Spinal cord (tissue), 10 donors: Measurements from ENCODE around the gene UTP4. TPM values are rescaled to one million over a fixed set of nuclear protein-coding genes. Genes with fewer than 3 reads are reported as not detected.

Experiments
- DNase-seq, 6 donors: peaks; one replicate each; pipeline versions ENCODE4 v3.0.0 to v3.0.0-alpha.2; 2013 to 2015; ENCODE audit warnings: low spot score in 6 of 6, low read depth in 4 of 6
- H3K27ac ChIP-seq: one replicate; pipeline ENCODE4 v1.5.1; 2013; ENCODE audit warnings: low read depth, low read length, control low read depth
- H3K27me3 ChIP-seq: one replicate; pipeline ENCODE4 v1.6.1; 2013; ENCODE audit warnings: low read length; ENCODE audit not compliant: control insufficient read depth, insufficient read depth
- H3K36me3 ChIP-seq: one replicate; pipeline ENCODE4 v1.6.1; 2013; ENCODE audit warnings: low read length; ENCODE audit not compliant: control insufficient read depth, insufficient read depth
- H3K4me1 ChIP-seq: one replicate; pipeline ENCODE4 v1.6.1; 2013; ENCODE audit warnings: low read length; ENCODE audit not compliant: control insufficient read depth, insufficient read depth
- H3K4me3 ChIP-seq: one replicate; pipeline ENCODE4 v1.5.1; 2013; ENCODE audit warnings: low read depth, low read length, control low read depth
- H3K9me3 ChIP-seq: one replicate; pipeline ENCODE4 v1.6.1; 2013; ENCODE audit warnings: low read length; ENCODE audit not compliant: control insufficient read depth, insufficient read depth
- WGBS: methylation state at CpG from one replicate; pipeline ENCODE4 v1.1.5; 2013; ENCODE audit warnings: missing lambda C conversion rate; ENCODE audit not compliant: insufficient coverage; 5-methylcytosine and 5-hydroxymethylcytosine counted together
- polyA plus RNA-seq, 2 donors: library from polyadenylated mRNA; unstranded; fragments of 120-200 nt; gene quantifications; one replicate each; pipeline ENCODE4 v1.2.1, GENCODE V29; 2013; ENCODE audit not compliant: insufficient read length in 2 of 2
- total RNA-seq, 2 donors: library from RNA; depleted of rRNA in 1 of 2; stranded (reverse); fragments of 120-200 nt in 1 of 2; fragments of >200 nt in 1 of 2; gene quantifications; one replicate each; pipeline versions ENCODE4 v1.2.3 to v1.2.4, GENCODE V29; 2013 to 2014
- donor health status: healthy.

UTP4 gene
- total and polyA plus RNA-seq, 4 donors = 19.1 to 37.7 (median 30.4) TPM

DNA sequence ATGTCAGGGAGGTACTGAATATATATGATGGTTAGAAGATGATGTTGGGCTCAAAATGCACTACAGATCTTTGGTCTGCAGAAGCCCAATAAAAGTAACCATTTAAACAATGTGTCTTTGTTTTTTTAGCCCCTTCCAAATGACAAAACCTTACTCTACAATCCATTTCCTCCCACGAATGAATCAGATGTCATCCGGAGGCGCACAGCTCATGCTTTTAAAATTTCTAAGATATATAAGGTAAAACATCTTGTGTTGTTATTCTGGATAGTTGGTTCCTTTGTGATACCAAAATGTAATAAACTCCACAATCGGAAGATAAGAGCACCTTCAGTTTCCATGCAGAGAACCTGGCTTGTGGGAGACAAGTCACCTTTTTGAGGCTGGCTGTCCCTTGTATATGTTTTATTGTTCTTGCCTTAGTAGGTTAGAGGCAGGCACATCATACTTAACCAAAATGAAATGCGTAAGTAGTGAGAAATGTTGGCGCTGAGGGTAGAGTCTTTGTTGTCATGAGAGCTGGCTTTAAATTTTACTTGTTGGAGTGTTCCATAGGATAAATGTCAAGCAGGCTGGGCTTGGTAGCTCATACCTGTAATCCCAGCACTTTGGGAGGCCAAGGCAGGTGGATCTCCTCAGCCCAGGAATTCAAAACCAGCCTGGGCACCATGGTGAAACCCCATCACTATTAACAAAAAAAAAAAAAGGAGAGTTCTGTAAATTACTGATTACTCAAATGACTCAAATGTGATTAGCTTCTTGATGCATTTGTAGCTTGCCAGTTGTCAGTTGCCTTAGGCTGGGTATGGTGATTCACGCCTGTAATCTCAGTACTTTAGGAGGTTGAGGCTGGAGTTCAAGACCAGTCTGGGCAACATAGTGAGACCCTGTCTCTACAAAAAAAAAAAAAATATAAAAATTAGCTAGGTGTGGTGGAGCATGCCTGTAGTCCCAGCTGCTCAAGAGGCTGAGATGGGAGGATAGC, 34.8 kb downstream of the UTP4 start:
- no peaks in the 10 kb centered on the region for H3K27me3 ChIP-seq
- H3K4me3 ChIP-seq = no peak overlapping the region
- no peaks in the 10 kb centered on the region for H3K9me3 ChIP-seq
- 100% methylated on average over 1 of the region's 7 CpGs for WGBS
- H3K36me3 ChIP-seq = peaks cover 51% of the 10 kb centered on the region
- no peaks in the 10 kb centered on the region for H3K4me1 ChIP-seq
- no peak for DNase-seq
- no peak overlapping the region for H3K27ac ChIP-seq

DNA sequence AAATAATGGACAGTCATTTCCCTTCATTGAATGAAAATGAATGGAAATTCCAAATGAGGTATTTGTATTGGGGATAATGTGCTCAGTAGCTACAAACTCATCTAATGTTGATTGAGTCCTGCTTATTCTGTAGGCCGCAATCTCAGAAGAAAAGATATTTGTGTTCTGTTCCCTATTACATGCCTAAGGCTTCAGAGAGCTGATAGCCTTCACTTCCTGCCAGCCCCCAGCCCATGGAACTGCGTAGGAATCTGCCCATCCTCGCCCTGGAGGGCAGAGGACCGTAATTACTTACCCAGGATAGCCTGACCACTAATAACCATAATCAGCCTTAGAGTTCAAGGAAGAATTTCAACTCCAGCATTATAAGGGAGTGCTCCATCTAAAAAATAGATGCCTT, 36.6 kb downstream of the UTP4 start:
- Histone ChIP-seq H3K27me3 (no peaks in the 10 kb centered on the region), H3K36me3 (peaks cover 40% of the 10 kb centered on the region), H3K27ac (no peak overlapping the region), H3K9me3 (no peaks in the 10 kb centered on the region), H3K4me3 (no peak overlapping the region), H3K4me1 (peaks cover 3% of the 10 kb centered on the region)
- no peak for DNase-seq
- WGBS = no CpG with 5 or more reads among the region's 4 CpGs

DNA sequence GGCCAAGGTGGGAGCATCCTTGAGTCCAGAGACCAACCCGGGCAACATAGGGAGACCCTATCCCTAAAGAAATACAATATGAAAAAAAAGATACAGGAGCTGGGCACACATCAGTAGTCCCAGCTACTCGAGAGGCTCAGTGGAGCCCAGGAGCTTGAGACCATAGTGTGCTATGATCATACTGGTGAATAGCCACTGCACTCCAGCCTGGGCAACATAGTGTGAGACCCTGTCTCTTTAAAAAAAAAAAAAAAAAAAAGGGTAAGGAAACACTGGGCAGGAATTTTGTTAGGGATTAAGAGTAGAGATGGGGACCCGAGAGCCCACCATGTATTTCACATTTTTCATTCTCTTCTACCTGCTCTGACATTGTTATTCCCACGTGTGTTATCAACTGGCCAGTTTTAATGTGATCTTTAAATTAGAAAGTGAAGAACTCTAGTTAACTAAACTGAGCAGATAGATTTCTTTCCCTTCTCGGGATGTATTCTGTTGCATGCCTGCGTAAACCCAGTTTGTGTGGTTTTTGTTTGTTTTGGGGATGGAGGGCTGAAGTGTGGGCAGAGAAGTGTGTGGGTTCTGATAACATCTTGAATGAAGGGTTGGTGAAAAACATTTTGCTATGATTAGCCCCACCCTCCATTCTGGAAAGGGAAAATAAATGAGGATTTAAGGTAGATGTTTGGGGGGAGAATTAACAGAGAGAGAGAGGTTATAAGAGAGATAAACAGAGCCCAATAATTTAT, 37.3 kb downstream of the UTP4 start:
- WGBS = 92% methylated on average over 2 of the region's 6 CpGs
- DNase-seq = no peak
- no peak overlapping the region for H3K4me3 ChIP-seq
- peaks cover 41% of the 10 kb centered on the region for H3K36me3 ChIP-seq
- H3K27me3 ChIP-seq = no peaks in the 10 kb centered on the region
- peaks cover 3% of the 10 kb centered on the region for H3K4me1 ChIP-seq
- no peak overlapping the region for H3K27ac ChIP-seq
- no peaks in the 10 kb centered on the region for H3K9me3 ChIP-seq

GRCh38 chr16:69171325-69172084, 39.1 kb downstream of the UTP4 start:
- Histone ChIP-seq H3K27me3 (no peaks in the 10 kb centered on the region), H3K4me1 (peaks cover 3% of the 10 kb centered on the region), H3K27ac (peak overlapping the region; percentile 47), H3K9me3 (no peaks in the 10 kb centered on the region), H3K4me3 (no peak overlapping the region), H3K36me3 (peaks cover 25% of the 10 kb centered on the region)
- peak in 1 of 6 donors; percentile 22 for DNase-seq
- 76% methylated on average over 4 of the region's 6 CpGs for WGBS

- WGBS = 100% methylated on average over 3 of the region's 4 CpGs
- Histone ChIP-seq H3K36me3 (peaks cover 5% of the 10 kb centered on the region), H3K9me3 (no peaks in the 10 kb centered on the region), H3K27me3 (no peaks in the 10 kb centered on the region), H3K27ac (no peak overlapping the region), H3K4me3 (no peak overlapping the region), H3K4me1 (peaks cover 12% of the 10 kb centered on the region)
- no peak for DNase-seq
Measured at GRCh38 chr16:69176033-69176800, 43.8 kb downstream of the UTP4 start.

DNA sequence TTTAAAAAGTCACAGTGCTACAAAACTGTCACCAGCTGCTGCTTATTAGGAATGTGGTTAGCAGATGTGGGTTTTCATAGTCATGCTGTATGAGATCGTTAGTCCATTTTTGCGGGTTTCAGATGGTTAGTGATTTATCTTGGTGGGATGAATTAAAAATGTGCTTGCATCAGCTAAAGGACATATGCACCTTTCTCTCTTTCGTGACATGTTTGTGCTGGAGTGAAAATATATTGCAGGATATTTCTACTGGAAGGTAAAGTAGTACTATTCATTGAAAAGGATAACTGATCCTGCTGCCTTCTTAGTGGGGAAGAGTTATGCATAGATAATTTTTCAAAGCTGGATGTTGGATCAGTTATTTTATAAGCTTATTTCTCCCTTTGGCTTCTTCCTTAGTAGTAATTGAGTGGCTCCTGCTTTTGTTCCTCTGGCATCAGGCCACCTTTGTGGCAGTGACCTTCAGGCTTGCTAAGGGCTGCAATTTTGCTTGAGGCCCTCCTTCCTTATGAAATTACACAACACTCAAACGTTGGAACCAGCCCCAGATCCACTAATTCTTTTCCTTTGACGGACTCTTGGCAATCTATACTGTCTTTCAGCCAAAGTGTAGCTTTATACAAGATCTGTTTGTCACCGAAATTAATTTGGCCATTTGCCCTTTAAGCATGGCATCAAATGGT, 47.0 kb downstream of the UTP4 start:
- Histone ChIP-seq H3K27me3 (no peaks in the 10 kb centered on the region), H3K27ac (peak overlapping the region; percentile 67), H3K4me1 (peaks cover 16% of the 10 kb centered on the region), H3K36me3 (no peaks in the 10 kb centered on the region), H3K9me3 (no peaks in the 10 kb centered on the region), H3K4me3 (no peak overlapping the region)
- DNase-seq = peak in 4 of 6 donors; percentile 26 to 87 (median 54)
- WGBS = 26% methylated on average over 2 of the region's 6 CpGs

DNA sequence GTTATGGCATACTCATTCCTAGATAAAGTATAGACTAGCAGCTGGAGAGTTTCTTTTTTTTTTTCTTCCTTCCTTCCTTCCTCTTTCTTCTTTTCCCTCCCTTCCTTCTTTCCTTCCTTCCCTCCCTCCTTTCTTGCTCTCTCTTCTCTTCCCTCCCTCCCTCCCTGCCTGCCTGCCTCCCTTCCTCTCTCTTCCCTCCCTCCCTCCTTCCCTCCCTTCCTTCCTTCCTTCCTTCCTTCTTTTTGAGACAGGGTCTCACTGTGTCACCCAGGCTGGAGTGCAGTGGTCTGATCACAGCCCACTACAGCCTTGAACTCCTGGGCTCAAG, 47.5 kb downstream of the UTP4 start:
- no peaks in the 10 kb centered on the region for H3K9me3 ChIP-seq
- H3K27ac ChIP-seq = peak overlapping the region; percentile 67
- no peaks in the 10 kb centered on the region for H3K27me3 ChIP-seq
- H3K36me3 ChIP-seq = no peaks in the 10 kb centered on the region
- no peak for DNase-seq
- H3K4me1 ChIP-seq = peaks cover 16% of the 10 kb centered on the region
- H3K4me3 ChIP-seq = no peak overlapping the region

DNA sequence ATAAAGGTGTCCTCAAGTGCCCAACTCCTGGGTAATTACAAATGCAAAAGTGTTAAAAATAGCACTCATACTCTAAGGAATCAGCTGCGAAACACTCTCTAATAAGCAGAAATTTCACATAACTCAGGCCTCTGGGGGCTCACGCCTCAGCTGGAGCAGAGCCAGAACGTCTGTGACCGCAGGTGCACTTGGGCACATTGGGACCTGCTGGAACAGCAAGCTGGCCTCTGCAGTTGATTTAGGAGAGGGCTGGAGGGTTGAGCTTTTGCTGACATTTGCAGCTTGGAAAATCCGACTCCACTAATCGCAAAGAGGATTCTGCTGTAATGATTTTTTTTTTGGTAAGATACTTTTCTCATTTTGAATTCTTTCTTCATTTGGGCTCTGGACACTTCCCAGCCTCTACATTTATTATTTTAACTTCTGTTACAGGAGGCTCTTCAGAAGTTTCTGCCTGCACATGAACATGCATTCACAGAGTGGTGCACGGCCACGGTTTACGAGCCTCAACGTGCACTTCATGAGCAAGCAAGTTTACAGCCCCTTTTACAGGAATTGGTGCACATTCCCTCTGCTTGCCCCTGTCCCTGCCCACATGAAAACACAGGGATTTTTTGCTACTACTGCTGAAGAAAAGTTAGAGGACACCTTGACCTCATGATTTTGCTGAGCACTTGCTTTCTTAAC, 50.4 kb downstream of the UTP4 start:
- DNase-seq = peak in 2 of 6 donors; percentile 41 to 59
- Histone ChIP-seq H3K4me3 (no peak overlapping the region), H3K4me1 (peaks cover 23% of the 10 kb centered on the region), H3K27ac (no peak overlapping the region), H3K9me3 (no peaks in the 10 kb centered on the region), H3K36me3 (no peaks in the 10 kb centered on the region), H3K27me3 (no peaks in the 10 kb centered on the region)
- 33% methylated on average over 7 of the region's 10 CpGs for WGBS
